EH (cell line): ENCODE measurements around the gene EXOC3.

ENCODE experiments used
- DNase-seq: peaks from one replicate; pipeline ENCODE4 v3.0.0-alpha.2; 2015; ENCODE audit warnings: low read depth

EXOC3 gene

DNA sequence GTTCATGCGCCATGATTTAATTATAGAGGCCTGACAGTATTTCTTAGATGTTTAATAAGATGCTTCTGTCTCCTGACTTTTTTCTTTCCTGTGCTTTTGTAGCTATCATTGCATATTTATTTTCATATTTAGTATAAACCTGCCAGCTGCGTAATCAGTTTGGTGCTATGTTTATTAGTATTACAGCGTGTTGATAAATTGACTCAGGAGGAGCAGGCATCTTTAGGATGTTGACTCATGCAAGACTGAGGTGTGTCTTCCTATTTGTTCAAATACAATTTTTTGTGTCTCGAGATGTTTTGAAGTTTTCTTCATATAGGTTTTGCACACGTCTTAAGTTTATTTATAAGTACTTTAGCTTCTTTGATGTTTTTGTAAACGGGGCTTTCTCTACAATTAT is 35.9 kb upstream of the EXOC3 start:
- no peak for DNase-seq

- DNase-seq = no peak
Measured at GRCh38 chr5:407801-408268, 35.1 kb upstream of the EXOC3 start.

DNA sequence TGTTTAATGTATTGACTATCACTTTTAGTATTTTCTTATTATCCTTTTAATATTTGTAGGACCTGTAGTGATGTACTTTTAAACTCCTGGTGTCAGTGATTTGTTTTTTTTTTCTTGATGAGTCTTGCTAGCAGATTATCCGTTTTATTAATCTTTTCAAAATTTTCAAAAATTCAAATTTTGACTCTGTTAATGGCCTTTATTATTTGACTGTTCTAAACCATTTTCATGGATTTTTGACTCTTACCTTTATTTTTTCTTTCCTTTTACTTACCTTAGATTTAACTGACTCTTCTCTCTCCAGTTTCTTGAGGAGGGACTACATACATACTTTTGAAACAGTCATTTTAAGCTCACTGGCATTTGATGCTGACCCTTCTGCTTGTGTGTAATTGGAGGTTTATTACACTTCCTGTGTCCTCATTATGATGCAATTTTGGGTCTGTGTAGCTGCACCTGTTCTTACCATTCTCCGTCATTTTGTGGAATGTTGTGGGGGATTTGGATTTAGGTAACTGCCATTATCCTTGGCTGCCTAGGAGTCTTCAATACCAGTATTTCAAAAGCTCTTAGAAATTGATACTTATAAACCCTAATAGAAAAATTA is 32.0 kb upstream of the EXOC3 start:
- DNase-seq = no peak

DNA sequence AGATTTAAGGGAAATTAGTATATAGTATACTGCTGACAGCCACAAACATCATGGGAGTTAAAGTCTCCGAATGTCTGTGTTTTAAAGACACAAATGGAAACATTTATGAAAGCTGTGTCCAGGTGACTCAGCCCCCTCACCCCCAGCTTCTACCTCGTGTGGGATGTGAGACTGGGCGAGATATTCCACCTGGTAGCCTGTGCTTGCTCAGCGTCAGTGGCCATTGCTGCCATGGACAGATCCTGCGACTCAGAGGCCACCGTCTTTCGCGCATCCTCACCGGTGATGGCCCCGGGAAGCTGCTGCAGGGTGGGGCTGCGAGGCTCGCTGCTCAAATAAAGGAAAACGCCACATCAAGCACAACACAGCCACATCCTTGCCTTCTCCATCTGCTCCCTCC is 31.2 kb upstream of the EXOC3 start:
- DNase-seq = no peak

- peak; percentile 32 for DNase-seq
Measured at GRCh38 chr5:414991-415927, 27.7 kb upstream of the EXOC3 start.

GRCh38 chr5:415928-416635 is 26.9 kb upstream of the EXOC3 start:
- no peak for DNase-seq

DNA sequence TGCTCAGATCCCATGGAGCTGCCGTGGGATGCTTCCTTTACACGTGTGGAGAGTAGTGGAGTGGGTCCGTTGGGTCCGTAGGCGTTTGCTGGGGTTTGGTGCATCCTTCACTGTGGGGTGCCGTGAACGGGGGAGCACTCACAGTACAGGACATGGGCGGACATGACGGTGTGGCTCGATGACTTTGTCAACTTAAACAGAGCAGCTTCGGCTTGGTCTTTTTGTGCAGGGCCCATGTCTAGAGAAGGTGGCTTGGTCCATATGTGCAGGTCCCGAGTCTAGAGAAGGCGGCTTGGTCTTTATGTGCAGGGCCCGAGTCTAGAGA is 26.4 kb upstream of the EXOC3 start:
- no peak for DNase-seq

DNA sequence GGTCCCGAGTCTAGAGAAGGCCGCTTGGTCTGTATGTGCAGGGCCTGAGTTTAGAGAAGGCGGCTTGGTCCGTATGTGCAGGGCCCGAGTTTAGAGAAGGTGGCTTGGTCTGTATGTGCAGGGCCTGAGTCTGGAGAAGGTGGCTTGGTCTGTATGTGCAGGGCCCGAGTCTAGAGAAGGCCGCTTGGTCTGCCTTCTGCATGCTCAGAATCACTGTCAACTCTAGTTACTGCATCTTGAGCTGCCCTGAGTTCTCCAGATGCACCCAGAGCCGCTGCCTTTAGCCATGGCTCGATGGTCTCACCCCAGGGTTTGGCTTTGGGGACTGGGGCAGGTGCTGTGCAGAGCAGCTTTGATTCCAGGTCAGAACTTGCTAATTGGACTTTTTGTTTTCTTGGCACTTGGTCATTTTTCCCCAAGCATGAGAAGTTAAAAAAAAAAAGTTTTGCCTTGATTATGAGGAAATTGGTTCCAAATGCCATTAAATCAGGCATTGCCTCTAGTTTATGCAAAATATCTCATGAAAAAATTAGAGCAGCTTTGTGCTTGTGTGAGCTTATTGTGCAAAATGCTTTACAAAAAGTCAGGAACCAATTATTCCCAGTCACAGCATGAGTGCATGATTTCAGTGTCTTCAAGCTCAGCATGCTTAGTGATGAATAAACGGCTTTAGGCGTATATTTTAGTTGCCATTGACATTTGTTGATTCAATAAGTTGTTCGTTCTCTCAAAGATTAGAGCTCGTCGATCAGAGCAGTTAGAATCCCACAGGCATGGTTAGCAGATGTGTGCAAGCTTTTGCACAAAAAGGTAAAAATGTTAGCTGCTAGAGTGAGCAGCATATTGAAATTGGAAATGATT is 25.4 kb upstream of the EXOC3 start:
- no peak for DNase-seq

- peak; percentile 44 for DNase-seq
Measured at GRCh38 chr5:418162-419121, 24.5 kb upstream of the EXOC3 start.

- DNase-seq = no peak
Measured at GRCh38 chr5:419970-420369, 23.0 kb upstream of the EXOC3 start.

GRCh38 chr5:420632-421286 is 22.2 kb upstream of the EXOC3 start:
- DNase-seq = no peak

GRCh38 chr5:421287-421880 is 21.6 kb upstream of the EXOC3 start:
- no peak for DNase-seq

DNA sequence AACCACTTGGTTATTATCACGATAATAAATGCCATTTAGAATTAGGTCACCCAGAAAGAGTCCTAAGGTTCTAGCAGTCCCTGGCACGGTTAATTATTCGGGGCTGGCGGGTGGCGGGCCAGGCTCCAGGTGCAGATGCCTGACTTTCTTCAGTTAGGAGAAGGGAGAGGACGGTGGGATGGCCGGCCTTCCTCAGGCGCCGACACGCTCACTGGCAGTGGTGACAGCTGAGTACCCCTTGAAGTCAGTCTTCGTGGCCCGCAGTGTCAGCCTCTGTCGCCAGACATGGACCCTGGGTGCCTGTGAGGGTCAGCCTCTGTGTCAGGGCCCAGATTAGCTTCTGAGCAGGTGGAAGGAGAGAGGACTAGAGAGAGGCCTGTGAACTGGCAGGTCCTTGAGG is 21.1 kb upstream of the EXOC3 start:
- no peak for DNase-seq

- no peak for DNase-seq
Measured at GRCh38 chr5:422323-423232, 20.4 kb upstream of the EXOC3 start.

- no peak for DNase-seq
Measured at GRCh38 chr5:423233-423565, 19.8 kb upstream of the EXOC3 start.

GRCh38 chr5:423626-424261 is 19.2 kb upstream of the EXOC3 start:
- DNase-seq = no peak

- DNase-seq = peak; percentile 82
Measured at GRCh38 chr5:424301-425110, 18.5 kb upstream of the EXOC3 start.

- DNase-seq = no peak
Measured at GRCh38 chr5:425714-426113, 17.3 kb upstream of the EXOC3 start.
